ENCODE results near the gene PTPRN2.

GRCh38 chr7:158405324-158405723 is 182.3 kb downstream of the PTPRN2 start:
- TF ChIP-seq EP300 (IDR thresholded peaks at IDR 0.05) (no peak), CTCF (IDR thresholded peaks at IDR 0.05) (no peak), POLR2A (IDR thresholded peaks at IDR 0.05) (no peak)

Data from sigmoid colon (tissue), 4 donors.